HS-5 (cell line): ENCODE data around the gene KRTAP10-2.
"Not testable (repeated sequence)": the region's sequence is repeated elsewhere in the genome, so short reads cannot be mapped to it uniquely, and the experiment has no call there.

ENCODE experiments used
- DNase-seq: peaks from one replicate; pipeline ENCODE4 v3.0.0-alpha.2; 2012; ENCODE audit warnings: low read depth

The KRTAP10-2 gene

DNA sequence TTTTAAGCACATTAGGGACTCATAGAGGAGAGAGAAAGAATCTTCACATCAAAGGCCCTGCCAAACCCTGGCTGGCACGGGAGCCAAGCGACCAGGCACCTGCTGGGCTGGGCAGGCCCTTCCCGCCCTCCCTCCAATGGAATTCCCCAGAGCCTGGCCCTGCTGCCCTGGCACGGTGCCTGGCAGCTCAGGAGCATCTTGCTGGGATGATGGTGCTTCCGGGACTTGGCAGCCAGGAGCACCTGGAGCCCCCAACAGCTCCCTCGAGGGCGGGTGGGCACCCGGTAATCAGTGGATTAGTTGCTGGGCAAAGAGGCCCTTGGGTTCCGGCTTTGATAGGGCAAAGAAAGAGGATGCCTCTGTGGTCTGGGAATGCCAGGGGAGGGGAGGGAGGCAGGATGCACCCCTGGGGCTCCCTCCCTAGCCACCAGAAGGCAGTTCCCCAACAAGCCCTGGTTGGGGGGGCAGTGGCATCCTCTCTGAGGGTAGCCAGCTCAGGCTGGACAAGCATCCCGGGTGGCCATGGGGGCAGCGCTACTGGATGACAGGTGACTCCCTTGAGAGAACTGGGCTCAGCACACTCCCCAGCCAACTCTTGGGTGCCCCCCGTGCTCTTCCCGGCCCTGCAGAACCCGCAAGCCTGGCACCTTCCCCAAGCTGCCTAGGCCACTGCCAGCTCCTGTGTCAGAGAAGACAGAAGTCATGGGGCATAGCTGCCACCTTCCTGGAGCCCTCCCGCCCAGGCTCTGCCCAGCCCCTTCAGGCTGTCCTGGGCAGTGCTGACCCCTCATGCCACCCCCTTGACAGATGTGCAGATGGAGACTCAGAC lies 37.7 kb downstream of the KRTAP10-2 start:
- no peak for DNase-seq

DNA sequence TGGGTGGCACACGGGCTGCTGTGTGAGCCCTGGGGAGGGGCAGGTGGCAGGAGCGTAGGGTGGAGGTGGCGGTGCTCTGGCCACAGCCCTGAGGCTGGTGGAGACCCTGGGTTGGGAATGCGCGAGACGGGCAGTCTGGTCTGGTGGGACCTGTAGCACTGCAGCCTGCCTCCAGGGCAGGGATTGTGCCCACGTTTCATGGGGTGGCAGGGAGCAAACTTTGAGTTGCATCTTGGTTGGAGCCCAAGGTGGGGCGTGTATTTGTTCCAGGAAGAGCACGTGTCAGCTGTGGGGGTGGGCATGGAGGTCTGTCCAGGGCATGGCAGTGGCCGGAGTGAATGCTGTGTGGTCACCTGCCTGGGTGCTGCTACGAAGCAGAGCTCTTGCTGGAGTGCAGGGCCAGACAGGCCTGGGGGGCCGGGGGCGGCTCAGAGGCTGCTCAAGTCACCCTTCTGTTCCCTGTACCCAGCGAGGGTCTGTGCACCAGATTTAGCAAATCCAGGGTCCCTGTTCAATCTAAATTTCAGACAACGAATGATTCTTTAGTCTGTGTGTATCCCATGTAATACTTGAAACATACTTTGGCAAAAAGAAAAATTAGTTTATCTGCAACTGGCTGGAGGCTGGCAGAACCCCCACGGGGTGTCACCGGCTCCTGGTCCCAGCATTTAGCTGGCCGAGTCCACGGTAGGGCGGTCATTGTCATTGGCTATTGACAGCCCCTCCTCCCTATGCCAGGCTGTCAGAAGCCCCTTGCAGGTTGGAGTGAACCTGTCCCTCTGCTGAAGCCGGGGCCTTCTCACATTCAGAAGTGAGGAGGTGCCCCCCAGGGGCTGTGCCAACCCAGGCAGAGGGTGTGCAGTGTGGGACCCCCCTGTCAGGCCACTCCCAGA lies 38.6 kb downstream of the KRTAP10-2 start:
- DNase-seq: no peak

DNA sequence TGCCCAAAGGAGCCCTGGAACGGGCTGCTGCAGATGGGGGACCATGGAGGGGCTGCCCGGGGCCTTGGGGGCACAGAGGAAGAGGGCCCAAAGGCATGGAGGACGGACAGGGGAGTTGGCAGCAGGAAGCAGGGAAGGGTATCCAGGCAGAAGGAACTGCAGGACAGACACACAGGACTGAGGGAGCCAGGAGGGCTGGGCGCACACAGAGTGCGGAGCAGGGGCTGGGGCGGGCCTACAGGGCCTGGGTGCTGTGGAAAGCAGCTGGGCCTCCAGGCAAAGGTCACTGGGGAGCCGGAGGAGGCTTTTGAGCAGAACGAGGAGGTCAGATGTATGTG lies 39.4 kb downstream of the KRTAP10-2 start:
- no peak for DNase-seq

DNA sequence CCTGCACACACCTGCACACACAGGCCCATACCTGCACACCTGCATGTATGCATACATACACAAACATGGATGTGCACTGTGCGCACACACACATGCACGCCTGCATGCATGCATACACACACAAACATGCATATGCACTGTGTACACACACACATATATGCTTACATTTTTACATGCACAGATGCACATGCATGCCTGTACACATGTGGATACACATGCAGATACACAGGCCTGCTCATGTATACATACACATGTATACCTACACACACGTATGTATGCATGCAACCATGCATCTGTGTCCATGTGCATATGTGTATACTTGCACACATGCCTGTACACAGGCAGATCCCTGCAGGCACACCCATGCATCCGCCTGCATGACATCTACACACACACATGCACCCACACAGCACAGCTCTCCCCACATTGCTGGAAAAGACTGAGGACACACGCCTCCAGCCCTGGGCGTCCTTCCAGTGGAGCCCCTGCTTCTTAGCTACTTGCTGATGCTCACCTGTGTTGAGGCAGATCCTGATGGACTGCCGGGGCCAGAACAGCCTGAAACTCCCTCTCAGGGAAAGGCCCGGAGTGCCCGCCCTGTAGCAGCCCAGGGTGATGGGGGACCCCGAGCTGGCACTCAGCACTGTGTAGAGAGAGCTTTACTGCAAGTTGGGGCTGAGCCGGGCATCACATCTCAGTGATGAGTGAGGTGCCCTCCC lies 39.9 kb downstream of the KRTAP10-2 start:
- no peak for DNase-seq

DNA sequence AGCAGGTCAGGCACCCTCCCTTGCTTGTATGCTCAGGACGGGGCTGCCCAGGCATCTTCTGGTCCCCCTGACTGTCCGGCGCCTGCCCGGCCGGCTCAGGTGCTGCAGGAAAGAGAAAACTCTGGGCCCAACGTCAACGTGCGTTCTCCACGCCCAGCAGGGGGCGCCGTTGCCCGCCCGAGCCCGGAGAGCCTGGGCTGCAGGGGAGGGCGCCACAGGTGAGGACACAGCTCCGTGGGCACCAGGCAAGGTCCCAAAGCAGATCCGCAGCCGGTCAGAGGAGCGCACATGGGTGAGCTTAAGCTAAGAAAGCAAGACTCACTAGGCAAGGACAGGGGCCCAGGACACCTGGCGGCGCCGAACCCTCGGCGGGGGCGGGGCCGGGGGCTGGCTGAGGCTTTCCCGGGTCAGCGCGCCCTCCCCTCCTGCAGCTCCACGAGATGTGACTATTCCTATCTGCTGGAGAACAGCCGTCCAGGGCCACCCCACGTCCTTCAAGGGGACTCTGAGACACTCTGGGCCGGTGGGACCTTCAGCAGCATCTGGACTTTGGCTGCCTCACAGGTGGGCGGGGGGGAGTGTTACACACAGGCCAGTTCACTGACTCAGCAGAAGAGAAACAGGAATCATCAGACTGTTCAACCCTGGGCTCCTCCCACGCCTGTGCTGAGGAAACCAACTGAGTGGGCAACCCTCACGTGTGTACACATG lies 40.6 kb downstream of the KRTAP10-2 start:
- DNase-seq: no peak

DNA sequence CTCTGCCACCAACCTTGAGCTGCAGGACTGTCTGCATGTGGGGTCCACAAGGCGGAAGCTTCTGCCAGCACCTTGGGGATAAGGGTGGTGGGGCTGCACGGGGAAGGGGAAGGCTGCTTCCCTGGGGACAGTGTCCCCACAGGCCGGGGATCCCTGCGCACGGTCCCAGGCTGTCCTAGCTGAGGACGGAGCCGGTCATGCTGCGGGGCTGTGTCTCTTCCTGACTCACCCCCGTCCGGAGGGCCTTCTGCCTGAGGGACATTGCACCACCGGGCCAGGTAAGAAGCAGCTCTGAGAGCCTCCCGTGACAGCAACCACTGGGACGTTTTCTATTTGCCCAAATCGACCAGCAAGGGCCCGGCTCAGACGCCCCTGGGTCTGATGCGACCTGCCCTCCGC lies 41.2 kb downstream of the KRTAP10-2 start:
- no peak for DNase-seq

DNA sequence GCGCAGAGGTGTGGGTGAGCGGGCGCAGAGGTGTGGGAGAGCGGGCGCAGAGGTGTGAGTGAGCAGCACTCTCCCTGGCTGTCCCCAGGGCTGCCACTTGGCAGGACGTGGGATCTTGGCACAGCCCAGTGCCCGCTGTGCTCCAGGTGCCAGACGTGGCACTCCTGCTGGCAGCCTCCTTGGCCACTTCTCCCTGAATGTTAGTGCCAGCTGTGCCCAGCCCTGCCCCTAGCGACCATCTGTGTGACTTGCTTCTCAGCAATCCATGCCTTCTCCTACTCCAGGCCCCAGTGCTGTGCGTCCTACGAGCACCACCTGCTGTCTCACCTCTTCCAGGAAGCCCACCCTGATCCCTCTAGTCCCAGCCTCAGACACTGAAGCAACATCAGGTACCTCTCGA lies 41.8 kb downstream of the KRTAP10-2 start:
- DNase-seq: no peak

DNA sequence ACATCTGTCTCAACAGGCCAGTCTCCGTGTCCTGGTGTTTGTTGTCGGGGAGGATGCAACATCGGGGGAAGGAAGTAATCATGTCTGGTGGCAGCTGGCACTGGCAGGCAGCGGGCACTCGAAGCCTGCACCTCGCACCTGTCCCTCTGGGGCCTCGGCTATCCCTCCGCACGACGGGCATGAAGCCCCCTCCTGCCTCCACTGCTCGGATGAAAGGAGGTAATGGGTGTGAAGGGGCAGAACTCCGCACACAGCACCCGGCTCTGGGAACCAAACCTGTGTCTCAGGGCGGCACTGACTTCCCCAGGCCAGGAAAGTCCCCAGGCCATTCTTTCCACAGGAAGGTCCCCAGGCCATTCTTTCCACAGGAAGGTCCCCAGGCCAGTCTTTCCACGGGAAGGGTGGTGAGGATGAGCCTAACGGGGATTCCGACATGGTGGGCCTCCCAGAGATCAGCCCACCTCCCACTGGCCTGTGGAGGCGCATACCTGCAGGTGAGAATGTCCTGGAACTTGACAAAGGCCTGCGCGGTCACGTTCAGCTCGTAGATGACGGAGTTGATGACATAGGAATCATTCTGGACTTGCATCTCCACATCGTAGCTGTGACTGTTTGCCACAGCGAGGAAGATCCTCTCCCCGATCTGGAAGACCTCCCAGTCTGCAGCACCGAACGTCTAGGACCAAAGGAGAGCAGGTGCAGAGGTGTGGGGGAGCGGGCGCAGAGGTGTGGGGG lies 42.4 kb downstream of the KRTAP10-2 start:
- no peak for DNase-seq

DNA sequence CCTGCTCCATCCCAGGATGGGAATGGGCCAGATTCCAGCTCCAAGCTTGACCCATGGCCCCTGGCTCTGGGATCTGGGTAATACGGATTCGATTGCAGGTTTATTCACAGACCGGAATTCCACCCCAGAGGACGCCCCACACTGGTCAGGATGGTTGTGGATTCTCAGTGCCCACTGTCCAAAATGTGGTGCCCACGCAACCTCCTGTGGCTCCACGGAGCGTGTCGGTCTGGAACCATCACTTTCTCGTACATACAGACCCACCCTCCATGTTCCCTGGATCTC lies 42.9 kb downstream of the KRTAP10-2 start:
- no peak for DNase-seq

DNA sequence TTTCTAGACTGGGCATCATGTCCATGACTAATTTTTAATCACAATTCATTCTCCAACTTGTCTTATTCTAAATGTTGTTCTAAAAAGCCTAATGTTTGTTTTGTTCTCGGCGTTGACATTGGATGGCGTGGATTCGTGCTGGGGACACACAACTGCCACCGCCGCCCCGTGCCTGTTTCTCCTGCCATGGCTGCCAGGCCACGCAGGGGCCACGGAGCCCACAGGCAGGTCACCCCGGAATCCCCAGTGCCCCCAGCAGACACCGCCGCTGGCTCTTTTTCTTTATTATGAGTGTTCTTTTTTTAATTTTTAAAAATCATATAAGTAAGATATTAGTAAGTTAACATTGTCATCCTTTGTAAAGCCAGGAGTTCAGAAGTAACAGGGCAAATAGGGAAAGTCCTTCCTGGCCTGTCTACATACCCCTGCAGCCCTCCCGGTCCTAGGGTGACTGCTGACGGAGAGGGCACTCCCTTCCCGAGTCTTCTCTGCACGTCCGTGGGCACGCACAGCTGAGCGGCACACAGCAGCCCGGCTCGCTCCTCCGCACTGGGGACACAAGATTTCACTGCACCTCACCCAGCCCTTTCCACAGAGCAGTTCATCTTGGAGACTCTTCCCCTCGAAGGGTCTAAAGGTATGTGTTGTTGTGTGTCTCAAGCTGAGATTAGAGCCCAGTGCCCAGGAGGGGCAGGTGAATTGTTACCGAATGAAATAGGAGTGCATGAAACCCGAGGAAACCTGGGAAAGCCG lies 43.5 kb downstream of the KRTAP10-2 start:
- no peak for DNase-seq

DNA sequence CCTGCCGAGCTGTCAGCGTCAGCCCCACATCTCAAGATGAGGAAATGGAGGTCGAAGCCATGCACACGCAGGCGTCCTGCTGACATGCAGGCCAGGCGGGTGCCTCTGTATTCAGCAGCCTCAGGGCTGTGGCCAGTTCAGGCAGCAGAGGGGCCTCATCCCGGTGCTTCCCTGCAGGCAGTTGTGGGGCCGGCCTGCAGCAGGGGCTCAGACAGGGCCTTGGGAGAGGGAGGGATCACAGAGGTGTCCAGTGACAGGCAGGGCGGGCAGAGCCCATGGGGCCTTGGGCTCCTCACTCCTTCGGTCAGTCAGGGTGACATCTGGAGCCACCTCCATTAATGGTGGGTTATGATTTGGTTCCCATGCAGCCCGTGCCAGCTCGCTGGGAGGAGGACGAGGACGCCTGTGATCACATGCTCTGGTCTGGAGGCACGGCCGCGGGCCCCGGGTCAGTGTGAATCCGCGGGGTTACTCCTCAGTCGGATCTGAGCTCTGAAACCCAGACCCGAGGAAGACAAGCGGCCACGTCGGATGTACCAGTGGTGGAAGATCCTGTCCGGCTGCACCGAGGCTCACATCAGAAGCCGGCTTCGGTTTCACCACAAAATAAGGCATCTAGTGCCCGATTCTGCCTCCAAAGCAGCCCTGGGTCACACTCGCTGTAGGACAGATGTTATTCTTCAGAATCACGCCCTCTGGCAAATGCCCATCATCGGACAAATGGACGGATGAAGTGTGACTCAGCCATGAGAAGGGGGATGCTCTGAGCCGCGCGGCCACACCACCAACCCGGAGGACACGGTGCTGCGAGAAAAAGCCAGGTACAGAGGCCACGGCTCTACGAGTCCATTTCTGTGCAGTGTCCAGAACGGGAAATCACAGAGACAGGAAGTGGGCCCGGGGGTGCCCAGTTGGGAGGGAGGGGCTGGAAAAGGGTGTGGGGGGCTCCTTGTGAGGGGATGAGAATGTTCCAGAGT lies 44.7 kb downstream of the KRTAP10-2 start:
- DNase-seq: no peak

DNA sequence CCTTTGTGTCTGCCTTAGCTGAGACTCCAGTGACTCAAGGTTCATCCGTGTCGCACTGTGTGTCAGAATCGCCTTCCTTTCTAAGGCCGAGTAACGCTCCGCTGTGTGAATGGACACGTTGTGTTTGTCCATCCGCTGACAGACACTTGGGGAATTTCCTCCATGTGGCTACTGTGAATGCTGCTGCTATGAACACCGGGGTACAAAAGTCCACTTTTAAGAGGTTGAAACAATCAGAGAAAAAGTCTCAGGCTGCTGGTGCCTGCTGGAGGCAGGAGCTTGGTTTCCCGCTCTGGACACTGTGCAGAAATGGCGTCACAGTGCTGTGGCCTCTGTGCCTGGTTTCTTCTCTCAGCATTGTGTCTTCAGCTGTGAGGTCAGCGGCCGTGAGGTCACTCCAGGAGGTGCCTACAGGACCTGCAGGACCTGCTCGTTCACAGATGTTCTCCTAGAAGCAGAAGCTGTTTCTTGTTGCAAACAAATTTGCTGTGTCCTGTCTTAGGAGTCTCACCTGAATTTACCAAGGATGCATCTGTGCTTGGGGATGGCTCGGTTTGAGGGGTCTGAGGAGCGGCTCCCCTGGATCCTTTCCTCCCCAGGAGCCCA lies 45.5 kb downstream of the KRTAP10-2 start:
- no peak for DNase-seq

DNA sequence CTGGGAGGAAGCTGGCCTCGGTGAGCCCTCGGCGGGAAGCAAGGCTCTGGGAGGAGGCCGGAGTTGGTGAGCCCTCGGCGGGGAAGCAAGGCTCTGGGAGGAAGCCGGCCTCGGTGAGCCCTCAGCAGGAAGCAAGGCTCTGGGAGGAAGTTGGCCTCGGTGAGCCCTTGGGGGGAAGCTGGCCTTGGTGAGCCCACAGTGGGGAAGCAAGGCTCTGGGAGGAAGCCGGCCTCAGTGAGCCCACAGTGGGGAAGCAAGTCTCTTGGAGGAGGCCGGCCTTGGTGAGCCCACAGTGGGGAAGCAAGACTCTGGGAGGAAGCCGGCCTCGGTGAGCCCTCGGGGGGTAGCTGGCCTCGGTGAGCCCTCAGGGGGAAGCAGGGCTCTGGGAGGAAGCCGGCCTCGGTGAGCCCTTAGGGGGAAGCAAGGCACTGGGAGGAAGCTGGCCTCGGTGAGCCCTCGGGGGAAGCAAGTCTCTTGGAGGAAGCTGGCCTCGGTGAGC lies 47.4 kb downstream of the KRTAP10-2 start:
- DNase-seq: no peak

DNA sequence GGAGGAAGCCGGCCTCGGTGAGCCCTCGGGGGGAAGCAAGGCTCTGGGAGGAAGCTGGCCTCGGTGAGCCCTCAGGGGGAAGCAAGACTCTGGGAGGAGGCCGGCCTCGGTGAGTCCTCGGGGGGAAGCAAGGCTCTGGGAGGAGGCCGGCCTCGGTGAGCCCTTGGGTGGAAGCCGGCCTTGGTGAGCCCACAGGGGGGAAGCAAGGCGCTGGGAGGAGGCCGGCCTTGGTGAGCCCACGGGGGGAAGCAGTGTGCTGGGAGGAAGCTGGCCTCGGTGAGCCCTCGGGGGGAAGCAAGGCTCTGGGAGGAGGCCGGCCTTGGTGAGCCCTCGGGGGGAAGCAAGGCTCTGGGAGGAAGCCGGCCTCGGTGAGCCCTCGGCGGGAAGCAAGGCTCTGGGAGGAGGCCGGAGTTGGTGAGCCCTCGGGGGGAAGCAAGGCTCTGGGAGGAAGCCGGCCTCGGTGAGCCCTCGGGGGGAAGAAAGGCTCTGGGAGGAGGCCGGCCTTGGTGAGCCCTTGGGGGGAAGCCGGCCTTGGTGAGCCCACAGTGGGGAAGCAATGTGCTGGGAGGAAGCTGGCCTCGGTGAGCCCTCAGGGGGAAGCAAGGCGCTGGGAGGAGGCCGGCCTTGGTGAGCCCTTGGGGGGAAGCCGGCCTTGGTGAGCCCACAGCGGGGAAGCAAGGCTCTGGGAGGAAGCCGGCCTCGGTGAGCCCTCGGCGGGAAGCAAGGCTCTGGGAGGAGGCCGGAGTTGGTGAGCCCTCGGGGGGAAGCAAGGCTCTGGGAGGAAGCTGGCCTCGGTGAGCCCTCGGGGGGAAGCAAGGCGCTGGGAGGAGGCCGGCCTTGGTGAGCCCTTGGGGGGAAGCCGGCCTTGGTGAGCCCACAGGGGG lies 48.1 kb downstream of the KRTAP10-2 start:
- not testable (repeated sequence) for DNase-seq

DNA sequence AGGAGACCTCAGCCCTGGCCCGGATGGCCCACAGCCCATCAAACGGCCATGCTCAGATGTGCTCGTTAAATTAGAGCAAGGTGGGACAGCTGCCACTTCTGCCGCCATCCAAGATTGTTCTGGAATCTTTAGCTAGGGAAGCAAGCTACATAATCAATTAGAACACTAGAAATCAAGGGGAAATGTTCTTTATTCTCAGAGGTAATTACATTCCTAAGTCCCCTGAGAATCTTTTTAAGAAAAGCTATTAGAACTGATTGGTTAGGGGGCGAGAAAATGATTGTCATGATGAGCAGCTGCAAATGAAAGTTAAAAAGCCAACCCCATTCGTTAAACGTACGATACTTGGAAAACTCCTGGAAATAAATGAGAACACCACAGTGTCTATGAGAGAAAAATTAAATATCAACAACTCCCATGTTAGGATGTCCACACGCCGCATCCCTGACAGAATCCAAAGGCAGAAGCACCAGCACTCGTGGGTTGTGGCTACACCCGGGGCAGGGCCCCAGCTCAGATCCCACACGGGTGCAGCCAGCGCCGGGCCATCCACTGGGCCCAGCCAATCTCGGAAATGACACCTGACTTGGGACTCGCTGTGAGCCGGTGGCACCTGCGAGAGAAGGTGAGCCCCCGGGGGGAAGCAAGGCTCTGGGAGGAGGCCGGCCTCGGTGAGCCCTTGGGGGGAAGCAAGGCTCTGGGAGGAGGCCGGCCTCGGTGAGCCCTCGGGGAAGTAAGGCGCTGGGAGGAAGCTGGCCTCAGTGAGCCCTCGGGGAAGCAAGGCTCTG lies 48.9 kb downstream of the KRTAP10-2 start:
- DNase-seq: no peak
